ENCODE data around the gene B4GALNT2. TPM values are rescaled to one million over a fixed set of nuclear protein-coding genes. Genes with fewer than 3 reads are reported as not detected.

Gene B4GALNT2
- polyA plus RNA-seq, 2 of the 4 experiments (the other 2 are of a cell fraction): 0.36 to 0.49 TPM

- no peaks in the 10 kb centered on the region for H3K4me1 ChIP-seq
- peak in 1 of 2 experiments; percentile 17; a peak in 2 of 6 replicates for ATAC-seq
- no peak overlapping the region for H3K4me3 ChIP-seq
- 84% methylated on average over 10 of the region's 10 CpGs for WGBS (ENCODE audit: missing lambda C conversion rate)
- H3K4me2 ChIP-seq: no peak overlapping the region
- CTCF ChIA-PET: interaction anchor here (0.7 to 13.5 kb wide), 7 partner anchors 9 to 177 kb away, joined by 3 to 161 read pairs (median 3); partner anchors contain the start of gene PHOSPHO1
- no peaks in the 10 kb centered on the region for H3K9me3 ChIP-seq
- DNase-seq (ENCODE audit: low read depth in 1 of 2, low spot score in 1 of 2): no peak
- H3K27ac ChIP-seq: no peak overlapping the region
- TF ChIP-seq CBX2 (IDR thresholded peaks at IDR 0.05; ENCODE audit: borderline replicate concordance, low read depth) (no peak), TFCP2L1 (CRISPR knock-in tag; IDR thresholded peaks at IDR 0.05) (no peak), RFX5 (IDR thresholded peaks at IDR 0.05) (no peak), POLR2AphosphoS2 (conservative IDR thresholded peaks at IDR 0.05; ENCODE audit: low read length) (no peak), HMGXB4 (CRISPR knock-in tag; IDR thresholded peaks at IDR 0.05; ENCODE audit: borderline replicate concordance) (no peak), MAFK (IDR thresholded peaks at IDR 0.05; ENCODE audit: partially characterized antibody) (no peak), CBX8 (IDR thresholded peaks at IDR 0.05) (no peak), BHLHE40 (IDR thresholded peaks at IDR 0.05; ENCODE audit: low read depth, low read length) (no peak), MAZ (IDR thresholded peaks at IDR 0.05; ENCODE audit: borderline replicate concordance, low read depth, low read length) (no peak), HOXB5 (CRISPR knock-in tag; IDR thresholded peaks at IDR 0.05) (no peak)
- POLR2A ChIA-PET: no interaction called here
- FAIRE-seq: no peak
These were observed 76.5 kb downstream of the B4GALNT2 start for GRCh38 chr17:49209061-49209571.

DNA sequence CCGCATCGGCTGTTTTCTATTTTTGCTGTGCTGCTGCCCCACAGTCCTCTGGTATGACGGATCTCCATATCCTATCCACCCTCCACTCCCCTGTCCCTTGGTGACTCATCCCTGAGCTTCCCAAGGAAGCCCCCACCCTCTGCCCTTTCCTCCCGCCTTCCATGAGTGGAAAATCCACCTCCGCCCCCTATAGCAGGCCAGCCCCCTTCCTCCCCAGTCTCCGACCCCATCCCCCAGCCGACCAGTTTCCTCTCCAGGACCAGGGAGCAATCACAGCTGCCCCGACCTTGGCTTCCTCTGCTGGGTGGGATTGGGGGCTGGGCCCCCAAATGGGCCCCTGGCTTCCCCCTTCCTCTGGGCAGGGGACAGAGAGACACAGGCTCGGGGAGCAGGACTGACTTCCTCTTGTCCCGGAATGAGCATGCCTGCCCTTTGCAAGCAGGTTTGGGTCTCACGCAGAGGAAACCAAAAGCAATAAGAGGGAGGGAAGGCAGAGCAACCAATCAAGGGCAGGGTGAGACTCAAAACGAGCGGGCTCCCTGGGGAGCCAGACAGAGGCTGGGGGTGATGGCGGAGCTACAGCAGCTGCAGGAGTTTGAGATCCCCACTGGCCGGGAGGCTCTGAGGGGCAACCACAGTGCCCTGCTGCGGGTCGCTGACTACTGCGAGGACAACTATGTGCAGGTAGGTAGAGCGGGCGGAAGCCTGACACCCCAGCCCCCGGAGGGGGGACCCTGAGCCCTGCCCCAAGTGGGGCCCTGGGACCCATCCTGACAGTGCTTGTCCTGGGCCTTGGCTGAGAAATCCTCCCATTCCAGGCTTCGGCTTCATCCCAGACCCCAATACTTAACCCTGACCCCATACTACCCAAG lies 77.8 kb downstream of the B4GALNT2 start, which contains the start of the genes ABI3 and GNGT2:
ABI3 (plus strand) TSS at position 550 of the 872 bp plus-strand sequence; CDS start at position 568, 18 bp downstream.
GNGT2 (minus strand) TSS at position 417 of the 872 bp plus-strand sequence. CDS start 3,152 bp downstream, outside the sequence.
- Histone ChIP-seq H3K27ac (no peak within 1 kb of the TSS), H3K4me3 (no peak within 1 kb of the TSS), H3K4me2 (no peak within 1 kb of the TSS), H3K4me1 (peaks cover 5% of the 10 kb centered on the region; the same call in 1 of the 3 replicates), H3K9me3 (no peaks in the 10 kb centered on the region)
- WGBS (ENCODE audit: missing lambda C conversion rate): 77% methylated on average over 19 of the region's 22 CpGs
- ChIA-PET POLR2A (interaction anchor here (0.6 kb wide), 1 partner anchor 163 kb away, joined by 4 read pairs; no protein-coding TSS in a partner anchor), CTCF (interaction anchor here (0.6 to 13.5 kb wide), 6 partner anchors 10 to 178 kb away, joined by 3 to 161 read pairs (median 8); partner anchors contain the start of gene PHOSPHO1)
- DNase-seq (ENCODE audit: low read depth in 1 of 2, low spot score in 1 of 2) (no peak), FAIRE-seq (no peak), ATAC-seq (no peak)
- TF ChIP-seq HEYL (CRISPR knock-in tag; IDR thresholded peaks at IDR 0.05) (no peak), BHLHE40 (IDR thresholded peaks at IDR 0.05; ENCODE audit: low read depth, low read length) (no peak), FOSL2 (IDR thresholded peaks at IDR 0.05) (no peak), FOSL2 (CRISPR knock-in tag; IDR thresholded peaks at IDR 0.05) (no peak), ZFP36 (IDR thresholded peaks at IDR 0.05; ENCODE audit: borderline replicate concordance, partially characterized antibody) (no peak), POLR2AphosphoS2 (conservative IDR thresholded peaks at IDR 0.05; ENCODE audit: low read length) (no peak), FOXS1 (CRISPR knock-in tag; IDR thresholded peaks at IDR 0.05) (no peak), SREBF2 (IDR thresholded peaks at IDR 0.05) (no peak), FOSB (CRISPR knock-in tag; IDR thresholded peaks at IDR 0.05) (no peak), HES2 (IDR thresholded peaks at IDR 0.05) (no peak), SMC3 (IDR thresholded peaks at IDR 0.05) (no peak), CHD4 (IDR thresholded peaks at IDR 0.05; ENCODE audit: borderline replicate concordance) (no peak)

DNA sequence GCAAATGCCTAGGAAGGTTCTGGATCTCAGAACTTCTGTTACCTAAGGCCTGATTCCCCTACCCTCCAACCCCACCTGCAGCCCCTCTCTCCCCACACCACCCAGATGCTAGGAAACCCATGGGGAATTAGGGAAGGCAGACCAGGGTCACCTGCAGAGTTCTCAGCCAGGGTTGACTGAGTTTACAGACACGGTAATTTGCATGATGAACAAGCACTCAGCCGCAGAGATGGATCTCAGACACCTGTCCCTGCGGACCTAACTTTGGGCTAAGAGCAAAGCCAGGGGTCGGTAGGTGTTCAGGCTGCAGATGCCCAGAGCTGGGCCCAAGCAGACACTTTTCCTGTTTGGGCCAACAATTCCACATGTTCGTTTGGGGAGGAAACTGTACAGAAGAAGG lies 80.8 kb downstream of the B4GALNT2 start:
- DNase-seq (ENCODE audit: low read depth in 1 of 2, low spot score in 1 of 2) (no peak), FAIRE-seq (no peak), ATAC-seq (no peak)
- Histone ChIP-seq H3K27ac (no peak overlapping the region), H3K4me1 (peaks cover 5% of the 10 kb centered on the region; the same call in 1 of the 3 replicates), H3K9me3 (no peaks in the 10 kb centered on the region), H3K4me2 (no peak overlapping the region), H3K4me3 (no peak overlapping the region)
- TF ChIP-seq NPAS2 (CRISPR knock-in tag; IDR thresholded peaks at IDR 0.05; ENCODE audit: borderline replicate concordance) (no peak), HDAC2 (IDR thresholded peaks at IDR 0.05) (no peak), HOXB5 (CRISPR knock-in tag; IDR thresholded peaks at IDR 0.05) (no peak)
- WGBS (ENCODE audit: missing lambda C conversion rate): 71% methylated on average over 5 of the region's 5 CpGs
- ChIA-PET POLR2A (interaction anchor here (0.6 kb wide), 1 partner anchor 246 kb away, joined by 3 read pairs; no protein-coding TSS in a partner anchor), CTCF (interaction anchor here (1.4 to 13.5 kb wide), 4 partner anchors 9 to 409 kb away, joined by 4 to 161 read pairs (median 8); partner anchors contain the start of gene PHOSPHO1)

Data from A549 (cell line).